HG02610 (cell line): ENCODE results near the gene FAM9C.

Source experiments
- ATAC-seq: cut with Tn5 transposase; IDR thresholded peaks from one replicate; pipeline ENCODE4 v1.9.1; 2021; ENCODE audit warnings: mild to moderate bottlenecking, moderate library complexity; ENCODE audit not compliant: unreplicated experiment

Gene FAM9C

DNA sequence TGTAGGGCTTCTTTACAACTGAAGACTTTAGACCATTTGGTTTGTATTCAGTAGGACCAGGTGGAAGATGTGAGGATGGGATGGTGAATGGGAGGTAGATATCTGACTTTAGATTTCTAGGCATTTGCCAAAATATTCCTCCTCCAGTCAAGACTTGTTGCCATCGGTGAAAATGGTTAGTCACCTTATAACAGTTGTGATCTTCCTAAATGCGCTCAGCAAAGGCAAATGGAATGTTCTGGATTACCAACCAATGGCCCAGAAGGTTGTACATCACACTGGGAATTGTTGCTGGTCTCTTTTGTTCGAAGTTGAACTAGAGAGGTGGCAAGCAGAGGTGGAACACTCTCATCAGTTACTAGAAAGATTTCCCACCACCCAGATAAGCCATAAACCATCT is 35.6 kb downstream of the FAM9C start:
- ATAC-seq: no peak

- no peak for ATAC-seq
Measured at GRCh38 chrX:13008189-13008533, 36.3 kb downstream of the FAM9C start.

GRCh38 chrX:13007519-13008188 is 36.8 kb downstream of the FAM9C start:
- no peak for ATAC-seq

- peak; percentile 59 for ATAC-seq
Measured at GRCh38 chrX:13005661-13006473, 38.6 kb downstream of the FAM9C start.

DNA sequence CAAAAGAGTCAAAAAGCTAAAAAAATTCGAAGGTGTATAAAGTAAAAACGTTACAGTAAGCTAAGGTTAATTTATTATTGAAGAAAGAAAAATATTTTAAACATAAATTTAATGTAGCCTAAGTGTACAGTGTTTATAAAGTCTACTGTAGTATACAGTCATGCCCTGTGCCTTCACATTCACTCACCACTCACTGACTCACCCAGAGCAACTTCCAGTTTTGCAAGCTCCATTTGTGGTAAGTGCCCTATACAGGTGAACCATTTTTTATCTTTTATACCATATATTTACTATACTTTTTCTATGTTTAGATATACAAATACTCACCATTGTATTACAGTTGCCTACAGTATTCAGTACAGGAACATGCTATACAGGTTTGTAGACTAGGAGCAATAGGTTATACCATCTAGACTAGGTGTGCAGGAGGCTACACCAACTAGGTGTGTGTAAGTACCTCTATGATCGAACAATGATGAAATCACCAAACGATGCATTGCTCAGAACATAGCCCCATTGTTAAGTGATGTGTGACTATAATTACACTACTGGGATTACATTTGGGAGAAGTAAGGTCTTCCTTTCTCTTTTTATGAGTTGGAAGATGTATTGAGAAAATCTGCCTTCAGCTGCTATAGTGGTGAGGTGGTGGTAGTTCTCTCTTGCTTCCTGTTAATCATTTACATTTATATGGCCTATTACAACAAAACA is 42.3 kb downstream of the FAM9C start:
- no peak for ATAC-seq

- ATAC-seq: no peak
Measured at GRCh38 chrX:13001097-13001496, 43.3 kb downstream of the FAM9C start.

GRCh38 chrX:13000301-13000811 is 44.1 kb downstream of the FAM9C start:
- ATAC-seq: peak; percentile 40

DNA sequence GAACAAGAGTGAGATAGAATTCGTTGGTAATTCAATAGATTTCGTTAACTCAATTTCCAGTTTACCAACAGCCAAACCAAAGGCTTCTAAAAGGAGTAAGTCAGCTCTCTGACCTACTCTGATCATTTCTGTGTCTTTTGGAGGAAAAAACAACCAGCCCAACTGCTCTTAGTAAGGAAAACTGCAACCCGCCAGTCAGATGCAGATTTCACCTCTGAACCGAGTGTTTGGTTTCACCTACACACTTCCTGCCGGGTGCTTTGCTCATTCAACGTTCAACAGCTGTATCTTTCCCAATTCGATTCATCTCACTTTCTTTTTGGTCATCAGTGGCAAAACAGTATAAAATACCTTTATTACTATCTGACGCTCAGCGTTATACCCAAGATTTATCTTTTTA is 45.0 kb downstream of the FAM9C start:
- peak; percentile 53 for ATAC-seq

GRCh38 chrX:12997906-12998687 is 46.3 kb downstream of the FAM9C start:
- ATAC-seq: no peak

GRCh38 chrX:12996934-12997435 is 47.4 kb downstream of the FAM9C start:
- no peak for ATAC-seq

DNA sequence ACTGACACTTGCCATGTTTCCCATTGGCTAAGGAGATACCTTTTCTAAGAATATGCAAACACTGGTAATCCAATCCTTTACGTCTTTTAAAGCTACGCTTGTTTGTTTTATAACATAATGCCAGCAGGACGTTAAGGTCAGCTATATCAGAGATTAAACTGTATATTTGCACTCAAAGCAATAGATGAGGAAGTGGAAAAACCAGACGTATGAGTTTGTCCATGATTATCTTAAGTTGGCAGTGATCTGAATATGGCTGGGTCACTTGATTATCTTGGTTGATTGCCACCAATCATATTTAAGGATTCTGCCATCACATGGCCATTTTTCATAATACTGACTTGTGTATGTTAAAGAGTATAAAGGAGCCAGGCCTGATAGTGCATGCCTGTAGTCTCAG is 50.1 kb downstream of the FAM9C start:
- ATAC-seq: no peak

DNA sequence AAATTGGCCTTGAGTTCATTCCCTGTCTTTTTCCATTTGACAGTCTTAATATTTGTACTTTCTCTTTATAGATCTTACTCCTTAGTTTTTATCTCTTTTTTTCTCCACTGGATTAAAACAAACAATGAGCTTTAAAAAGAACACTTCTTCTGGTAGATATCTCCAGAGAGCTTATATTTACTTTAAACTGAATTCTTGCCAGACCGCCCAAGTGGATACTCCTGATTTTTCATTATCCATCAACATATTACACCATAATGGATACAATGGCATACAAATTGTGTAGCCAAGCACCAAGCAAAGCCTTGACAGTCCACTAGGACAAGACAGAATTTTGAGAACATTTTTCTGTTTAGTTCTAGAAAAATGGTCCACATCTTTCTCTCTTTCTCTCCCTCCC is 50.6 kb downstream of the FAM9C start:
- ATAC-seq: no peak

- ATAC-seq: no peak
Measured at GRCh38 chrX:12992544-12993118, 51.8 kb downstream of the FAM9C start.

- no peak for ATAC-seq
Measured at GRCh38 chrX:12991575-12991974, 52.8 kb downstream of the FAM9C start.

- no peak for ATAC-seq
Measured at GRCh38 chrX:12989461-12989860, 55.0 kb downstream of the FAM9C start.

- ATAC-seq: no peak
Measured at GRCh38 chrX:12988797-12989196, 55.6 kb downstream of the FAM9C start.

- ATAC-seq: no peak
Measured at GRCh38 chrX:12987900-12988594, 56.4 kb downstream of the FAM9C start.

DNA sequence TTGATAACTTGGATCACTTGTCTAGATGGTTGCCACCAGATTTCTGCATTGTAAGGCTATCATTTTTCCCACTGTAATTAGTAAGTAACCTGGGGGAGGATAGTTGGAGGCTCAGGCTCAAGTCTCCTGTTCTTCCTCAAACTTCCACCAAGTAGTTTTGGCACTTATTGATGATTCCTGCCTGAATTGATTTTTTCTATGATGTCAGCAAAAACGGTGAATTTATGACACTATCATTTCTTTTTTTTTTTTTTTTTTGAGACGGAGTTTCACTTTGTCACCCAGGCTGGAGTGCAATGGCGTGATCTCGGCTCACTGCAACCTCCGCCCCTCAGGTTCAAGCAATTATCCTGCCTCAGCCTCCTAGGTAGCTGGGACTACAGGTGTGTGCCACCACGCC is 57.1 kb downstream of the FAM9C start:
- ATAC-seq: no peak

DNA sequence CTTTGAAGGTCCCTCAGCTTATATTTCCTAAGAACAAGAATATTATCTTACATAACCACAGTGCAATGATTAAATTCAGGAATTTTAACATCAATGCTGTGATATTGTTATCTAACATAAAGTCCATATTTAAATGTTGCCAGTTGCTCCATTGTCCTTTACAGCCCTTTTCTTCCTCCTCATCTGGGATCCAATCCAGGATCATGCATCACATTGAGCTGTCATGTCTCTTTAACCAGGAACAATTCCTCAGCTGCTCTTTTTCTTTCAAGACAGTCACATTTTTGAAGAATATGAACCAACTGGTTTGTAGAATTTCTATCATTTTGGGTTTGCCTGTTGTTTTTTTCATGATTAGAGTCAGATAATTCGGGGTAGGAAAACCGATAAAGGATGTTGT is 57.5 kb downstream of the FAM9C start:
- ATAC-seq: no peak
